Hepatocyte (in vitro differentiated cells): ENCODE measurements around the gene ABCD2. TPM values are rescaled to one million over a fixed set of nuclear protein-coding genes. Genes with fewer than 3 reads are reported as not detected.

Source experiments
- DNase-seq: peaks from one replicate; pipeline ENCODE4 v3.0.0-alpha.2; 2016; ENCODE audit warnings: low spot score
- H2AFZ ChIP-seq: fragments of 200-600 bp; sonication (generic); 2 replicates; pipeline ENCODE4 v1.6.0; 2016; ENCODE audit warnings: antibody characterized with exemption, mild to moderate bottlenecking
- H3K27ac ChIP-seq: fragments of 200-600 bp; sonication (generic); 2 replicates; pipeline ENCODE4 v1.5.1; 2016; ENCODE audit warnings: mild to moderate bottlenecking
- H3K27me3 ChIP-seq: fragments of 200-600 bp; sonication (generic); 2 replicates; pipeline ENCODE4 v1.6.1; 2016
- H3K36me3 ChIP-seq: fragments of 200-600 bp; sonication (generic); replicated peaks from 2 replicates; pipeline ENCODE4 v1.5.1; 2016; ENCODE audit warnings: low read depth; ENCODE audit not compliant: insufficient read depth
- H3K4me1 ChIP-seq: fragments of 200-600 bp; sonication (generic); 2 replicates; pipeline ENCODE4 v1.5.1; 2016; ENCODE audit warnings: mild to moderate bottlenecking, moderate library complexity; ENCODE audit not compliant: insufficient read depth
- H3K4me2 ChIP-seq: fragments of 200-600 bp; sonication (generic); 2 replicates; pipeline ENCODE4 v1.6.0; 2016
- H3K4me3 ChIP-seq: fragments of 200-600 bp; sonication (generic); 2 replicates; pipeline ENCODE4 v1.5.1; 2016; ENCODE audit warnings: mild to moderate bottlenecking
- H3K79me2 ChIP-seq: fragments of 200-600 bp; sonication (generic); 2 replicates; pipeline ENCODE4 v1.6.0; 2017; ENCODE audit warnings: mild to moderate bottlenecking
- H3K9me2 ChIP-seq: fragments of 200-600 bp; sonication (generic); replicated peaks from 2 replicates; pipeline ENCODE4 v1.6.0; 2017; ENCODE audit warnings: mild to moderate bottlenecking; ENCODE audit not compliant: insufficient read depth
- H3K9me3 ChIP-seq: fragments of 200-600 bp; sonication (generic); 2 replicates; pipeline ENCODE4 v1.5.1; 2016; ENCODE audit warnings: low read depth, mild to moderate bottlenecking
- H4K20me1 ChIP-seq: fragments of 200-600 bp; sonication (generic); 2 replicates; pipeline ENCODE4 v1.6.0; 2016; ENCODE audit warnings: mild to moderate bottlenecking; ENCODE audit not compliant: insufficient read depth, poor library complexity, severe bottlenecking
- CTCF ChIP-seq: fragments of 200-600 bp; sonication (generic); IDR thresholded peaks from 2 replicates; pipeline ENCODE4 v1.5.1; 2016; ENCODE audit warnings: antibody characterized with exemption, mild to moderate bottlenecking; ENCODE audit not compliant: poor library complexity
- EZH2 ChIP-seq: fragments of 200-600 bp; sonication (generic); IDR thresholded peaks from 2 replicates; pipeline ENCODE4 v1.6.1; 2016; ENCODE audit warnings: antibody characterized with exemption, mild to moderate bottlenecking, borderline replicate concordance
- EZH2phosphoT487 ChIP-seq: fragments of 200-600 bp; sonication (generic); IDR thresholded peaks from one replicate; pipeline ENCODE4 v1.6.1; 2018; ENCODE audit warnings: antibody characterized with exemption, mild to moderate bottlenecking, low read depth, moderate library complexity; ENCODE audit not compliant: unreplicated experiment, severe bottlenecking
- WGBS: methylation state at CpG from one replicate; pipeline ENCODE4 v1.1.6; 2016; ENCODE audit warnings: low lambda C conversion rate; ENCODE audit errors: missing lambda C conversion rate; 5-methylcytosine and 5-hydroxymethylcytosine counted together
- polyA plus RNA-seq: library from polyadenylated mRNA; unstranded; fragments of >200 nt; fragmentation: Nextera tagmentation; extraction: Ambion mirVana; gene quantifications from 2 replicates; pipeline ENCODE4 v1.2.1, GENCODE V29; 2016
- total RNA-seq: library from RNA; depleted of rRNA; stranded (reverse); fragments of >200 nt; gene quantifications from 2 replicates; pipeline ENCODE4 v1.2.3, GENCODE V29; 2014

Gene ABCD2
- total and polyA plus RNA-seq, 2 experiments from 2014 or later: 0.17 to 0.19 TPM

GRCh38 chr12:39632670-39633069 is 13.1 kb upstream of the ABCD2 start:
- no peaks in the 10 kb centered on the region for H4K20me1 ChIP-seq
- H3K4me2 ChIP-seq: no peak overlapping the region
- H3K9me3 ChIP-seq: no peaks in the 10 kb centered on the region
- H3K9me2 ChIP-seq: no peaks in the 10 kb centered on the region
- no peaks in the 10 kb centered on the region for H3K27me3 ChIP-seq
- H3K4me3 ChIP-seq: no peak overlapping the region
- no peaks in the 10 kb centered on the region for H3K36me3 ChIP-seq
- TF ChIP-seq EZH2phosphoT487 (no peak), EZH2 (no peak), CTCF (no peak)
- no peak for DNase-seq
- H2AFZ ChIP-seq: no peak overlapping the region
- H3K27ac ChIP-seq: no peak overlapping the region
- no peaks in the 10 kb centered on the region for H3K4me1 ChIP-seq
- H3K79me2 ChIP-seq: no peaks in the 10 kb centered on the region

GRCh38 chr12:39628836-39629235 is 9.2 kb upstream of the ABCD2 start:
- TF ChIP-seq CTCF (no peak), EZH2 (no peak), EZH2phosphoT487 (no peak)
- Histone ChIP-seq H4K20me1 (no peaks in the 10 kb centered on the region), H3K27ac (no peak overlapping the region), H3K4me3 (no peak overlapping the region), H3K4me2 (no peak overlapping the region), H3K9me3 (no peaks in the 10 kb centered on the region), H3K4me1 (no peaks in the 10 kb centered on the region), H2AFZ (no peak overlapping the region), H3K27me3 (no peaks in the 10 kb centered on the region), H3K36me3 (no peaks in the 10 kb centered on the region), H3K9me2 (no peaks in the 10 kb centered on the region), H3K79me2 (no peaks in the 10 kb centered on the region)
- WGBS: 82% methylated on average over 1 of the region's 1 CpG
- DNase-seq: no peak

DNA sequence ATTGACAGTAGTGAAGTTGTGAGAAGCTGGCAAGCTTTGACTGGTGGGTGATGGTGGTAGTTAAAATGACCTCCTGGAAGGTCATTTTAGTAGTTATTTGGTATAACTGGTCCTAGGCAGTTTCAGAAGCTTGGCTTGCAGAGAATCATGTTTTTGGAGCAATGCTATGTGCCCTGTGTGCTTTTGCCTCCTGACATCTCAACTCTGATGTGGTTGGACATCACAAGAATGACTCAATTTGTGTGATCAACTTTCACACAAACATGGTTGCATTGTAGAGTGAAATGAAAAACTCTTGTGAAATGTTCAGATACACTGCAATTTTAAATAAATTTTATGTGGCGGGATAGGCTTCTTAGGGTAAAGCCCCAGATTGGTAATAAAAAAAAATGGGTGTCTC is 8.3 kb upstream of the ABCD2 start:
- TF ChIP-seq EZH2phosphoT487 (no peak), CTCF (no peak), EZH2 (no peak)
- Histone ChIP-seq H4K20me1 (no peaks in the 10 kb centered on the region), H3K27ac (no peak overlapping the region), H3K9me3 (no peaks in the 10 kb centered on the region), H3K4me1 (no peaks in the 10 kb centered on the region), H3K4me2 (no peak overlapping the region), H3K9me2 (no peaks in the 10 kb centered on the region), H2AFZ (no peak overlapping the region), H3K79me2 (no peaks in the 10 kb centered on the region), H3K27me3 (no peaks in the 10 kb centered on the region), H3K4me3 (no peak overlapping the region), H3K36me3 (no peaks in the 10 kb centered on the region)
- no peak for DNase-seq
- 88% methylated on average over 1 of the region's 1 CpG for WGBS
